Activated CD8-positive, alpha-beta memory T cell treated with anti-CD3 and anti-CD28 coated beads for 1 hour (primary cell): Measurements from ENCODE around the gene RALGAPB.
A peak's percentile ranks its signal among the peaks of the same experiment; 100 is the strongest.
"Not testable (repeated sequence)": the region's sequence is repeated elsewhere in the genome, so short reads cannot be mapped to it uniquely, and the experiment has no call there.

Experiments used
- DNase-seq, 2 donors: peaks; one replicate each; pipeline ENCODE4 v3.0.0-alpha.2; 2020; ENCODE audit warnings: low read depth in 1 of 2; ENCODE audit errors: extremely low read depth in 1 of 2

Gene RALGAPB

GRCh38 chr20:38446441-38447209, 26.0 kb upstream of the RALGAPB start:
- peak; percentile 88 to 94 for DNase-seq

GRCh38 chr20:38447251-38447661, 25.4 kb upstream of the RALGAPB start:
- no peak for DNase-seq

- no peak for DNase-seq
Observed at GRCh38 chr20:38447931-38448675, 24.5 kb upstream of the RALGAPB start.

GRCh38 chr20:38449046-38449445, 23.6 kb upstream of the RALGAPB start:
- no peak for DNase-seq

GRCh38 chr20:38450412-38450975, 22.1 kb upstream of the RALGAPB start:
- DNase-seq = no peak

GRCh38 chr20:38452880-38453624, 19.6 kb upstream of the RALGAPB start:
- DNase-seq = no peak

GRCh38 chr20:38453941-38454340, 18.7 kb upstream of the RALGAPB start:
- DNase-seq = no peak

- DNase-seq = no peak
Observed at GRCh38 chr20:38454556-38455473, 17.8 kb upstream of the RALGAPB start.

GRCh38 chr20:38458314-38458713, 14.3 kb upstream of the RALGAPB start:
- no peak for DNase-seq

- DNase-seq = no peak
Observed at GRCh38 chr20:38460040-38460623, 12.5 kb upstream of the RALGAPB start.

- DNase-seq = not testable (repeated sequence)
Observed at GRCh38 chr20:38460631-38461030, 12.0 kb upstream of the RALGAPB start.

GRCh38 chr20:38461167-38461566, 11.5 kb upstream of the RALGAPB start:
- DNase-seq = not testable (repeated sequence)

GRCh38 chr20:38461569-38461968, 11.1 kb upstream of the RALGAPB start:
- not testable (repeated sequence) for DNase-seq

GRCh38 chr20:38466171-38466570, 6.5 kb upstream of the RALGAPB start:
- DNase-seq = no peak

GRCh38 chr20:38466983-38467382, 5.7 kb upstream of the RALGAPB start:
- DNase-seq = no peak

- DNase-seq = no peak
Observed at GRCh38 chr20:38471245-38471644, 1.4 kb upstream of the RALGAPB start.

- no peak for DNase-seq
Observed at GRCh38 chr20:38471987-38472512, 593 bp upstream of the RALGAPB start.

- no peak for DNase-seq
Observed at GRCh38 chr20:38473367-38473795, 738 bp downstream of the RALGAPB start.

- no peak for DNase-seq
Observed at GRCh38 chr20:38477747-38478146, 5.1 kb downstream of the RALGAPB start.
